CD4-positive, alpha-beta T cell treated with Interferon alpha-2 for 1 hour (primary cell): ENCODE results near the gene CEL.
"Not testable (repeated sequence)": the region's sequence is repeated elsewhere in the genome, so short reads cannot be mapped to it uniquely, and the experiment has no call there.

Source experiments
- DNase-seq, 2 donors: peaks; one replicate each; pipeline ENCODE4 v3.0.0-alpha.2; 2020 to 2022

The CEL gene

DNA sequence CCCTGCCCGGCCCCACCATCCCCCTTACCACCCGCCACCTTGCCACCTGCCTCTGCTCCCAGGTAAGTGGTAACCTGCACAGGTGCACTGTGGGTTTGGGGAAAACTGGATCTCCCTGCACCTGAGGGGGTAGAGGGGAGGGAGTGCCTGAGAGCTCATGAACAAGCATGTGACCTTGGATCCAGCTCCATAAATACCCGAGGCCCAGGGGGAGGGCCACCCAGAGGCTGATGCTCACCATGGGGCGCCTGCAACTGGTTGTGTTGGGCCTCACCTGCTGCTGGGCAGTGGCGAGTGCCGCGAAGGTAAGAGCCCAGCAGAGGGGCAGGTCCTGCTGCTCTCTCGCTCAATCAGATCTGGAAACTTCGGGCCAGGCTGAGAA lies at the start of gene CEL:
Gene CEL, plus strand, starts transcription at position 218 of the 382 bp plus-strand sequence. Its CDS starts 22 bp downstream, at position 240.
- not testable (repeated sequence) for DNase-seq

- DNase-seq = no peak
Observed at GRCh38 chr9:133014696-133015095, 47.1 kb upstream of the CEL start.

DNA sequence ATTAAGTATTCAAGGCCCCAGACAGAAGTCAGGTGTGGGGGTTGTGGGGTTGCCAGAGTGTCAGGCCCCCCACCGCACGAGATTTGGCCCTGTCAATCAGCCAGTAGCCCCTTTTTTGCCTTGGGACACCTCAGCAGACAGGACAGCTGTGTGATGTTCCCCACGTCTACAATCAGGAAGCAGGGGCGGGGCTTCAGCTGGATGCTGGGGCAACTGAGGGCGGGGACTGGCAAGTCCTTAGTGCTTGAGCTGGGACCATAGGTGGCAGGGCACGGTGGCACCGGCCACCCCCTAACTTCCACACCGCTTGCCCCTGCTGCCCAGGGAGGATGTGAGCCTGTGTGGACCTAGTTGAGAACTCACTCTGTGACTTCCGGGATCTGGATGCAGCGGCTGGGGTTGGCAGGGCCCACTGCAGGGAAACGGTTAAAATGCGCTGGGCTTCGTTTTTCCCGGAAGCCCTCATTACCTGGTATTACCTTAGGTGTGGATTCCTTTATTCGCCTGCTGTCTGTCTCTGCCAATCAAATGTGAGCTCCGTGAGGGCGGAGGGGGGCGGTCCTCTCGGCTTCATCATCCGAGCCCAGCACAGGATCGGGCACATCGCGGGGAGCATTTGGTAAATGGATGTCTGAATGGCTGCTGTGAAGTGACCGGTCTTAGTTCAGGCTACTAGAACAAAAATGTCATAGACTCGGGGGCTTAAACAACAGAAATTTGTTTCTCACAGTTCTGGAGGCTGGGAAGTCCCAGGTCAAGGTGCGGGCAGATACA lies 38.5 kb upstream of the CEL start:
- peak; percentile 5 to 43 for DNase-seq

DNA sequence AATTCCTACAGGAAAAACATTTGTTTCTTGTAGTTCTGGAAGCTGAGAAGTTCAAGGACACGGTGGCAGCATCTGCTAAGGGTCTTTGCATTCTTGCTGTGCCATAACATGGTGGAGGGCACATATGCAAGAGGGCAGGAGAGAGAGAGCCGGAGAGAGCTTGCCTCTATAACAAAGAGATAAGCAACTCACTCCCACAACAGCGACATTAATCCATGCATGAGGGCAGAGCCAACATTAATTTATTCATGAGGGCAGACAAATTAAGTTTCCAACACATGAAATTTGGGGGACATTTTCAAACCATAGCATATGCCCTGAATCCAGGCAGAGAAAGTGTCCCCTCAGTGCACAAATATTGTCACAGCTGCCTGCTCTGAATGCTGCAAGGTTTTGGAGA lies 35.4 kb upstream of the CEL start:
- no peak for DNase-seq

DNA sequence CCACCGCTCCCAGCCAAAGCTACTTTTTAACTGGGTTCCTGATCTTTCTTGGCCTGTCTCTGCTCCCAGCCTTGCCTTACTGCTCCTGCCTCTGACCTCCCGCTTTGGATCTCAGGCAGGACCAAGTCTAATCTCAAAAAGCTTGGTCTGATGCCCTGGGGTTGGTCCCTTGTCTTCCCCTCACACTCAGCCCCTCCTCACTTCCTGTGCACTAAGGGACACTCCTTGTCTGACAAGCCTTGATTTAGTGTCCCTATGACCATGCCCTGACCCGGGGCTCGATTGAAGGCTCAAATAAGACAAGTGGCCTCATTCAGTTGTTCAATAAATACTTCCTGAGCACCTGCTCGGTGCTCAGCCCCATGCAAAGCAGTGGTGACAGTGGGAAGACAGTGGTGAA lies 34.6 kb upstream of the CEL start:
- no peak for DNase-seq

- DNase-seq = no peak
Observed at GRCh38 chr9:133028221-133028620, 33.6 kb upstream of the CEL start.

DNA sequence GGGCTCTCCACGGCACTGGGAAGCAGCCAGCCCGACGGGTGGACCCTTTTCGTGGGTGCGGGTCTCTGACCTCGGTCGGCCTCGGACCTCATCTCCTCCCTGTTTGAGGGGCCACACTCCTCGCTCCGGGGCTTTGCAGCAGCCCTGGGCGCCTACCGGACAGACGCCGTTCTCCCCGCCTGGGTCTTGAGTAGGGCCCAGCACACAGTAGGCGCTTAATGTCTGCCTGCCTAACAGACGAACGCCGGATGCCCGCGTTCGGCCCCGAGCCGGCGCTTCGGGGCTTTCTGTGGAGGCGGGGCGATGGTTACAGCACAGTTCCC lies 31.8 kb upstream of the CEL start:
- DNase-seq = no peak

DNA sequence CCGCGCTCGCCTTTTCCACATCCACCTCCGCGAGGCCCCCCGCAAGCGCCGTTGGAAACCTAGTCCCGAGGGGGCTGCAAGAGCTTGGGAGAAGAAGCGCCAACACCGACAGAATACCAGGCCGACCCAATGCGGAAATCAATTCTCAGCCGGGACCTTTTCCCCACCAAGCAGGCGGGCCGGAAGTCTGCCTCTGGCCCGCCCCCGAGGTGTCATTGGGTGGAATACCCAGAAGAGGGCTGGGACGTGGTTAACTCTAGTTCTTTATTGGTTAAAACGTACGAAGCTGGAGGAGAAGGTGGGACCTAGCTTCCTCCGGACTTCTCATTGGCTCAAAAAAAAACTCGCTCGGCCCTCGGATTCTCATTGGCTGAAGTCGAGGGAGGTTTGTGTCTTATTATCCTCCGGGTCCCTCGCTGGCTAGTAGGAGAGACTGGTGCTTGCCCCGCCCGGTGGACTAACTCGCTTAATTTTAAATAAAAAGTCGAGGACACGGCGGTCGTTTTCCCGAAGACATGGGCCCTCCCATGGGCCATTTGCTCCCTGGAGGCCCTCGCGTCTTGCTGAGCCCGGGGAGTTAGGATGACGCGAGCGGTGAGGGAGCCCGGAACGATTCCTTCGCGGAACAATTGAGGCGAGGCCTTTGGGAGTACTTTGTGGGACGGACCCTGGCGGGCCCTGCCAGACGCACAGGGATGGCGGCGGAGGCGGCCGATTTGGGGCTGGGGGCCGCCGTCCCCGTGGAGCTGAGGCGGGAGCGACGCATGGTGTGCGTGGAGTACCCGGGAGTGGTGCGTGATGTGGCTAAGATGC lies 31.3 kb upstream of the CEL start, which contains the start of gene GTF3C5:
Gene GTF3C5, plus strand, starts transcription at position 681 of the 813 bp plus-strand sequence. Its CDS starts 15 bp downstream, at position 696.
- DNase-seq = peak; percentile 93 to 96

DNA sequence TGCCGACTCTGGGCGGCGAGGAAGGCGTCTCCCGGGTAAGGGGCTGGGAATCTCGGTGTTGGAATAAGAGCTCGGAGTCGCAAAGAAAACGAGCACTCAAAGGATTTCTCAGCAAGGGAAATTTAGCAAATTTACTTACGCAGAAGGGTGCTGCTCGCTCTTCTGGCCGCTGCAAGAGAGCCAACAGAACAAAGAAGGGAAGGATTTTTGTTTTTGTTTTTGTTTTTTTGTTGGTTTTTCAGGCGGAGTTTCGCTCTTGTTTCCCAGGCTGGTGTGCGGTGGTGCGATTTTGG lies 30.7 kb upstream of the CEL start:
- DNase-seq = no peak

- DNase-seq = no peak
Observed at GRCh38 chr9:133031496-133031911, 30.3 kb upstream of the CEL start.

DNA sequence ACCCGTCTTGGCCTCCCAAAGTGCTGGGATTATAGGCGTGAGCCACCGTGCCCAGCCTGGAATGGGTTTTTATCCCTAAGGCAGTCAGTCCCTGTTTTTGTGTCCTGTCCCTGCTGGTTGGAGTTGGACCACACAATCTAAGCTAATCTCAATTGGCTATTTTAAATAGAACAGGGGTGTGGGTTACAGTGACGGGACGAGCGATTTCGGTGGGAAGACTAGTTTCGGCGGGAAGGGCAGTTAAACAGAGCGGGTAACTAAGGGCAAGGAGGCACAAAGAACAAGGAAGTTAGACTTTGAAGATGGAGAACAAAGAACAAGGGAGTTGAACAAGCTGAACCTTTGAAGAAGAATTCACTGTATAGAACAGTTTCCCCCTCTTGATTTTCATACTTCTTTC lies 29.6 kb upstream of the CEL start:
- no peak for DNase-seq

DNA sequence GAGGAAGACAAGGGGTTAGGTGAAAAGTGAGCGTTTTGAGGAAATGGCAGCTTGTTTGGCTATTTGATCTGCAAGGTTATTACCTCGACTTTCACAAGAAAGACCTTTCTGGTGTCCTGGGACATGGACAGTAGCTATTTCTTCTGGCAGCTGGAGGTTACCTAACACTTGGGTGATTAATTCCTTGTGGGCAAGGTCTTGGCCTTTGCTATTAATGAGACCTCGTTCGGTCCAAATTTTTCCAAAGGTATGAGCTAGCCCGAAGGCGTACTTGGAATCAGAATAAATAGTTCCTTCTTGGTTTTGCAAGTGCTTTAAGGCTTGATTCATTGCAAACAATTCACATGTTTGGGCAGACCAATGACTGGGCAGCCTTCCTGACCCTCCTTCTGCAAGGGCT lies 26.1 kb upstream of the CEL start:
- no peak for DNase-seq

GRCh38 chr9:133037775-133038515 lies 23.8 kb upstream of the CEL start:
- DNase-seq = no peak

DNA sequence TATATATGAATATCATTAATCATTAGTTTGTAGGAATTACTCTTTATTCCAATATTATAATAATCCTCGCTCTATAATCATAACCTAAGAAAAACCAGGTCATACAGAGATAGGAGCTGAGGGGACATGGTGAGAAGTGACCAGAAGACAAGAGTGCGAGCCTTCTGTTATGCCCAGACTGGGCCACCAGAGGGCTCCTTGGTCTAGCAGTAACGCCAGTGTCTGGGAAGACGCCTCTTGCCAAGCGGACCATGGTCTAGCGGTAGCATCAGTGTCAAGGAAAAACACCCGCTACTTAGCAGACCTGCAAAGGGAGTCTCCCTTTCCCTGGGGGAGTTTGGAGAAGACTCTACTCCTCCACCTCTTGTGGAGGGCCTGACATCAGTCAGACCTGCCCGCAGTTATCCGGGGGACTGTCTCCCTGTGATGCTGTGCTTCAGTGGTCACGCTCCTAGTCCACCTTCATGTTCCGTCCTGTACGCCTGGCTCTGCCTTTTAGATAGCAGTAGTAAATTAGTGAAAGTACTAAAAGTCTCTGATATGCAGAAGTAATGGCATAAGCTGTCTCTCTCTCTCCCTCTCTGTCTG lies 20.8 kb upstream of the CEL start:
- DNase-seq = peak; percentile 38 to 45

DNA sequence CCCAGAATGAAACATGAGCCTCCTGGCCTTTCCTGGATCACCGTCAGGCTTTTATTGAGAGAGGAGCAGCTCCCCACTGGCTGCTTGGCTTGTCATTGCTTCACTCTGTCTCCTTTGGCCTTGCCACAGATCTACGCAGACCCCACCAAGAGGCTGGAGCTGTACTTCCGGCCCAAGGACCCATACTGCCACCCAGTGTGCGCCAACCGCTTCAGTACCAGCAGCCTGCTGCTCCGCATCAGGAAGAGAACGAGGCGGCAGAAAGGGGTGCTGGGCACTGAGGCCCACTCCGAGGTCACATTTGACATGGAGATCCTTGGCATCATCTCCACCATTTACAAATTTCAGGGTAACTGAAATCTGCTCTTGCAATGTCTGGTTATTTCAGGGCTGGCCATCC lies 19.8 kb upstream of the CEL start:
- no peak for DNase-seq

DNA sequence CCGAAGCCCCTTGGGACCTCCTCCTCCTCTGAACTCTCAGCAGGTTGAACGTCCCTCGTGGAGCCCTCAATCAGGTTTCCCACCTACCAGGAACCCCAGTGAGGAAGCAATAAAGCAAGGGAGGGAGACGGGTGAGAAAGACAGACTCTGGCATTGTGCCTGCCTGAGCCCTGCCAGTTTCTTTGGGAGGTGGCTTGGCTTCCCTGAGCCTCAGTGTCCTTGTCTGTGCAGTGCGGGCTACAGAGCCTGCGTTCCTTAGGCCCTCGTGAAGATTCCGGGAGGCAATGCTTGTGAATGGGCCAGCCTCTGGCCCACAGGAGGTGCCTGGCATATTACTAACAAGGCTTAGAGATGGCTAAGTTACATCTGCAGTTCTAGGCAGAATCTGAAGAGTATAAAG lies 19.1 kb upstream of the CEL start:
- no peak for DNase-seq

DNA sequence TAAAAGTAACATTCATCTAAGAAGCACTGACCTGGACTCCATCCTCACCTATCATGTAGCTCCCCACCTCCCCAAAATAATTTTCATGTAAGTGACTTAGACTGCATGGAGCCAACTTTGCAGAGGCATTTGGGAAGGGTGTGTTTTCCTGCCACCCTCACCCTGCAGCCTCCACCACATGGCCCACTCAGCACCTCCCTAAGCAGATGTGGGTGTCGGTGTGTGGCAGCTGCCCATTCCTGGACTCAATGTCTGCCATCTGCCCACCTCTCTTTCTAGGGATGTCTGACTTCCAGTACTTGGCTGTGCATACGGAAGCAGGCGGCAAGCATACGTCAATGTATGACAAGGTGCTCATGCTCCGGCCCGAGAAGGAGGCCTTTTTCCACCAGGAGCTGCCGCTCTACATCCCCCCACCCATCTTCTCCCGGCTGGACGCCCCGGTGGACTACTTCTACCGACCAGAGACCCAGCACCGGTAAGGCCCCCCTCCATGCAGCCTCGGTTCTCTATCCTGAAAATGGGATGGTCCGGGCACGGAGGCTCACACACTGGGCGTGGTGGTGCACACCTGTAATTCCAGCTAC lies 18.2 kb upstream of the CEL start:
- DNase-seq = no peak

DNA sequence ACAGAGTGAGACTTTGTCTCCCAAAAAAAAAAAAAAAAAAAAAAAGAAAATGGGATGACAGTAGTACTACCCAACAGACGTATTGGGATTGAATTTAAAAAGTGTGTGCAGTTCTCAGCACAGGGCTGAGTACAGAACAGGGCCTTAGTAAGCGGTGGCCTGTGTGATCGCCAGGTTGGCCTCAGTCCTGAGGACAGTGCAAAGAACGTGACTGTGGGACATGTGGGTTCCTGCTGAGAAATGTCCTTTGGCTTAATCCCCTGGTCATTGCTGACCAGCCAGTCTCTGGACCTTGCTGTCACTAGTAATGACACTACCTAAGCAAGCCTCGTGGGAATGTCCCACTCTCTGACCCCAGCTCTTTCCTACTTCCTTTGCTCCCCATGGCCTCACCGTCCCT lies 17.7 kb upstream of the CEL start:
- DNase-seq = no peak

- no peak for DNase-seq
Observed at GRCh38 chr9:133044661-133045060, 17.1 kb upstream of the CEL start.

- no peak for DNase-seq
Observed at GRCh38 chr9:133045132-133045531, 16.6 kb upstream of the CEL start.

- no peak for DNase-seq
Observed at GRCh38 chr9:133046196-133046899, 15.4 kb upstream of the CEL start.

DNA sequence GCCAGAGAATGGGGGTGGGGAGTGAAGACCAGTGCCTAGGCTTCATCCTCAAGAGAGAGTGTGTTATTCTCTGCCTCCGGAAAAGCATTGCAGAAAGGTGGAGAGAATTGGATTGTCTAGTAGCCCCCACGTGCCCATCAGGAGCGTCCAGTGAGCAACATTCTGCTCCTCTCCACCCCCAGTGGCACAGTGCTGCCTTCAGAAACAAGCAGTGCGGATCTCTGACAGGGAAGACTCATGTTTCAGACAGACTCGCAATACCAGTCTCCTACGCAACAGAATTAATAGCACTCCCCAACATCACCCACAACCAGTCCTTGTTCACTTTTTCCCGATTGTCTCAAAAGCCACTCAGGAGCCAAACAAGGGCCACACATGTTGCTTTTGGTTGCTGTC lies 14.9 kb upstream of the CEL start:
- no peak for DNase-seq
